ENCODE measurements around the gene HIGD1C. TPM values are rescaled to one million over a fixed set of nuclear protein-coding genes. Genes with fewer than 3 reads are reported as not detected.
"Not testable (repeated sequence)": the region's sequence is repeated elsewhere in the genome, so short reads cannot be mapped to it uniquely, and the experiment has no call there.

Gene HIGD1C
- total RNA-seq, 2 experiments from 2014 or later = not detected

GRCh38 chr12:51014467-51014866, 62.1 kb downstream of the HIGD1C start:
- H3K27ac Mint-ChIP-seq; H3K4me3 Mint-ChIP-seq; H3K9me3 Mint-ChIP-seq; H3K27me3 Mint-ChIP-seq; POLR2A ChIA-PET; H3K36me3 Mint-ChIP-seq (ENCODE audit: low read depth); CTCF ChIA-PET; DNase-seq: not testable (repeated sequence)
- H3K4me1 Mint-ChIP-seq = peaks cover 33% of the 10 kb centered on the region

GRCh38 chr12:51017452-51017851, 65.1 kb downstream of the HIGD1C start:
- Mint-ChIP-seq H3K4me3 (no peak overlapping the region), H3K4me1 (peaks cover 41% of the 10 kb centered on the region), H3K36me3 (ENCODE audit: low read depth) (peaks cover 2% of the 10 kb centered on the region), H3K27ac (no peak overlapping the region), H3K9me3 (no peaks in the 10 kb centered on the region), H3K27me3 (no peaks in the 10 kb centered on the region)
- POLR2A ChIA-PET = no interaction called here
- DNase-seq = no peak
- CTCF ChIA-PET = interaction anchor here (1.3 to 2.1 kb wide), 2 partner anchors 9 to 11 kb away, joined by 3 to 10 read pairs; partner anchors contain the start of gene SLC11A2

- DNase-seq = no peak
- Mint-ChIP-seq H3K4me1 (peaks cover 41% of the 10 kb centered on the region), H3K36me3 (ENCODE audit: low read depth) (peaks cover 2% of the 10 kb centered on the region), H3K27ac (no peak overlapping the region), H3K27me3 (no peaks in the 10 kb centered on the region), H3K4me3 (no peak overlapping the region), H3K9me3 (no peaks in the 10 kb centered on the region)
- POLR2A ChIA-PET = no interaction called here
- CTCF ChIA-PET = interaction anchor here (1.9 to 2.1 kb wide), 2 partner anchors 10 to 20 kb away, joined by 6 to 10 read pairs; no protein-coding TSS in a partner anchor
These were observed 66.6 kb downstream of the HIGD1C start for GRCh38 chr12:51018956-51019355.

- H3K27ac Mint-ChIP-seq = no peak overlapping the region
- H3K4me1 Mint-ChIP-seq = peaks cover 50% of the 10 kb centered on the region
- DNase-seq = no peak
- H3K27me3 Mint-ChIP-seq = no peaks in the 10 kb centered on the region
- no peak overlapping the region for H3K4me3 Mint-ChIP-seq
- peaks cover 5% of the 10 kb centered on the region for H3K36me3 Mint-ChIP-seq (ENCODE audit: low read depth)
- ChIA-PET CTCF (interaction anchor here (1.0 to 1.9 kb wide), 2 partner anchors 10 to 21 kb away, joined by 4 to 6 read pairs; no protein-coding TSS in a partner anchor), POLR2A (interaction anchor here (0.6 kb wide), 1 partner anchor 364 kb away, joined by 4 read pairs; no protein-coding TSS in a partner anchor)
- no peaks in the 10 kb centered on the region for H3K9me3 Mint-ChIP-seq
These were observed 67.6 kb downstream of the HIGD1C start for GRCh38 chr12:51019927-51020326.

Other genes with a start within 250 kb of the HIGD1C start
- 10 to 100 TPM; 42.4 to 51.3 TPM for gene ATF1, start 188.4 kb upstream of the HIGD1C start, total RNA-seq
- not detected for gene TMPRSS12, start 109.6 kb upstream of the HIGD1C start, total RNA-seq
- 10 to 100 TPM; 36.0 to 37.4 TPM for gene SLC11A2, start 73.8 kb downstream of the HIGD1C start, total RNA-seq
- gene LETMD1, start 95.8 kb downstream of the HIGD1C start, total RNA-seq = 10 to 100 TPM; 66.3 to 68.6 TPM
- gene CSRNP2, start 131.1 kb downstream of the HIGD1C start, total RNA-seq = 10 to 100 TPM; 13.6 to 17.0 TPM
- gene TFCP2, start 220.6 kb downstream of the HIGD1C start, total RNA-seq = 10 to 100 TPM; 39.2 to 40.9 TPM

All from activated CD4-positive, alpha-beta T cell treated with anti-CD3 and anti-CD28 coated beads, Interleukin-2, amount 10 ng/mL, durations not matched to agents 7 days and 5 days (primary cell).